Posterior vena cava (tissue), 2 donors: ENCODE results near the gene HEG1. TPM values are rescaled to one million over a fixed set of nuclear protein-coding genes. Genes with fewer than 3 reads are reported as not detected.

Experiments
- DNase-seq: peaks from one replicate; pipeline ENCODE4 v3.0.0-alpha.2; 2020; ENCODE audit warnings: low spot score
- intact Hi-C, 2 donors: fragments of 100-400 bp; cut with DNase I; formaldehyde crosslinking; loops; one replicate each; pipeline versions ENCODE4 v1.14.1 to v1.14.2; 2022 to 2023
- total RNA-seq, 2 donors: library from RNA; stranded (reverse); fragmentation: NEBNext Ultra II Directional; extraction: Animal tissue kit (Norgen Biotek cat#: 25700); gene quantifications; one replicate each; pipeline ENCODE4 v1.2.1, GENCODE V29; 2021
- donor health status: DM: yes; HTN: yes; CAD: no.
- donor health status: DM: yes; HTN: yes; CAD: no.

The HEG1 gene
- total RNA-seq, 2 donors from 2014 or later, result 101 to 123 TPM

- intact Hi-C loops, result no loop called here
- DNase-seq, result no peak
These were observed 54.0 kb downstream of the HEG1 start for GRCh38 chr3:125001557-125002413.

DNA sequence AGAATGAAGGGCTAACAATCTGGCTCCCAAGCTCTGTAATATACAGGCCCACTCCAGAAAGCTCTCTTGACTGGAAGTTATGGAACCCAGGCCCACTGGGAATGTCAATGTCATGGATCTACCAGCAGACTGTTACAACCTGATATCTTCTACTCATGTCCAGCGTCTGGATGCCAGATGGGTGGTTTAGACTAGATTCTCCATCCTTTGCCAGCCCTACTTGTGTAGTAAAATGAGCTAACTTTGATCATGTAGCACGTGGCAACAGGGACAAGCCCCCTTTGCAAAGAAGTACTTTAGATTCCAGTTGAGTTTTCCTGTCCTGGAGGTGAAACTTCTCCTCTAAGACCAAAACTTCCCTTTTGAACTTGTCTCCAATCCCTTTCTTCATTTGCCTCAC is 55.1 kb downstream of the HEG1 start:
- intact Hi-C loops, result no loop called here
- no peak for DNase-seq

GRCh38 chr3:124999897-125000435 is 55.8 kb downstream of the HEG1 start:
- no peak for DNase-seq
- intact Hi-C loops, result loop anchor here (10.0 kb wide), 3 partner anchors 145 to 435 kb away; no protein-coding TSS in a partner anchor

GRCh38 chr3:124999317-124999716 is 56.5 kb downstream of the HEG1 start:
- intact Hi-C loops, result loop anchor here (10.0 kb wide), 3 partner anchors 145 to 435 kb away; no protein-coding TSS in a partner anchor
- DNase-seq, result no peak

GRCh38 chr3:124998247-124998630 is 57.6 kb downstream of the HEG1 start:
- intact Hi-C loops, result loop anchor here (10.0 kb wide), 3 partner anchors 147 to 437 kb away; no protein-coding TSS in a partner anchor
- no peak for DNase-seq

DNA sequence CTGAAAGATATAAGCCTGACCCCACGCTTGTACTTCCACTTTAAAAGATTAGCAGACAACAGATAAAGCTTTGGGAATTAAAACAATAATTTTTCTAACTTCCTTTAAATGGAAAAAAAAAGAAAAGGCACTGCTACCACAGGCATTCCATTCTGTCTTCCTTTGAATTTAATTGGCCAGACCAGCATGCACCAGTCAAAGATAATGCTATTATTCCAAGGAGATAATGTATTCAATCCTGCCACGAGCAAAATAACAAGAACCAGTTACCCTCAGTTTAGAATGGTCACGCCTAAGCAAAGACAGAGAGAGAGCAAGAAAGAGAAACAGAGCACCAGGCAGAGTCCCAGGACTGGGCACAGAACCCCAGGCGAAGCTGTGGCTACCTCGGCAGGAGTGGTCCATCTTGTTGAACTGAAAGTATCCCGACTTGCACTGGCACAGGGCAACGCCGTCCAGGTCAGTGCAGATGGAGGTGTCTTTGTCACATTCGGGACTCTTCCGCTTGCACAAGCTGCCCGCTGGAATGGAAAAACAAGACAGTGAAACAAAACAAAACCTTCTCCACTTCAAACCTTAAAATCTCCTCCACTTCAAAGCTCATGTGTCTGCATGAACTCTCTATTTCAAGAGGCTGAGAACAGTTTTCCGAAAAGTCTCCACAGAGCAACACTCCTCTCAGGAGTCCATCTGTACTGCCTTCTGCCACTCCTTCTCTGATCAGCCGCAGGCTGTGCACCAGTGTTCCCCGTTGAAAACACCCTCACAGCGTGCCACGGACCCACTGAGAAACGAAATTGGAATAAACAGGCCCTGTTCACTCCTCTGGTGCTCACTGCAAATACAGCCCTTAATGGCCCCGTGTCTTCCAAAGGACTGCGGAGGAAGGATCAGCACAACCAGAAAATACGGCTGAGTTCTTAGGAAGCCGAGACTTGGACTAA is 58.2 kb downstream of the HEG1 start:
- no peak for DNase-seq
- intact Hi-C loops, result loop anchor here (10.0 kb wide), 3 partner anchors 147 to 437 kb away; no protein-coding TSS in a partner anchor

DNA sequence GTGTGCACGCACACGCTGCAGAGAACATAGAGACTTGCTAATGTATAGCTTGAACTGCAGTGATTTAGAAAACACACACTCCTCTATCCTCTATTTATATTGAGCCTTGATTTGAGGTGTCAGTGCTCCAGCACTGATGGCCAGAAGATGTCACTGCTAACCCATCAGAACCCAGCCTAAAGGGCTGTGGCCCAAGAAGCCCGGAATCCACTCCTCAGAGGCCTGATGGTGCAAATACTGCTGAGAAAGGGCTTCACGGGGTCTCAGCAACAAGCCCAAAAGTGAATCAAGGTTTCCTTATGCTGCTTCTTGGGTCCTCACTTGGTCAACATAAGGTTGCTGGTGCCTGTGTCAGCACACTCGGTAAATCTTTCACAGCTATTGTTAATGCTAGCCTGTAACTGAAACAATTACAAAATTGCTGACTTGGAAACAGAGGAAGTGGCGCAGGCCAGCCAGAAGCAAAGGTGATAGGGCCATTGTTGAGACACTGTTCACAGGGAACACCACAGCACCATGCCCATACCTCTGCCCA is 60.3 kb downstream of the HEG1 start:
- DNase-seq, result no peak
- intact Hi-C loops, result loop anchor here (10.0 kb wide), 3 partner anchors 149 to 439 kb away; no protein-coding TSS in a partner anchor

- intact Hi-C loops, result loop anchor here (10.0 kb wide), 3 partner anchors 151 to 441 kb away; no protein-coding TSS in a partner anchor
- peak; percentile 88 for DNase-seq
These were observed 62.3 kb downstream of the HEG1 start for GRCh38 chr3:124993466-124993865.

GRCh38 chr3:124992041-124992440 is 63.8 kb downstream of the HEG1 start:
- DNase-seq, result no peak
- intact Hi-C loops, result loop anchor here (10.0 kb wide), 3 partner anchors 153 to 443 kb away; no protein-coding TSS in a partner anchor

- intact Hi-C loops, result no loop called here
These were observed 69.3 kb downstream of the HEG1 start for GRCh38 chr3:124986192-124987143.

DNA sequence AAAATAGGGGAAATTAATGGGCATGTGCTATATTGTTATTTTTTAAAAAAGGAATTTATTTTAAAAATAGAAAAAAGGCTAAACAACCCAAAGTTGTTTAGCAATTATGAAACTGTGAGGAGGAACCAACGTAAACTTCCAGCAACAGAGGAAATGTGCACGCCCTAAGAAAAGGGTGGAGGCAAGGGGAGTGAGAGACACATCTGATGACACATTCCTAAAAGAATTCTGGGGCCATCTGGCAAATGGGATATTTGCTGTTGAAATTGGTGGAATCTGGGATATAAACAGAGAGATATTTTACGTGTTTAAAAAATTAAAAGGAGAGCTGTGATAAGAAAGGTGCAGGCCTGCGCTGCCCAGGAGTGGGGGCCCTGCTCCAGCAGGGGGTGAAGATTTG is 70.4 kb downstream of the HEG1 start:
- DNase-seq, result no peak
- intact Hi-C loops, result no loop called here

More at GRCh38 chr3:124986192-124987143, 69.3 kb downstream of the HEG1 start:
- DNase-seq, result no peak

DNA sequence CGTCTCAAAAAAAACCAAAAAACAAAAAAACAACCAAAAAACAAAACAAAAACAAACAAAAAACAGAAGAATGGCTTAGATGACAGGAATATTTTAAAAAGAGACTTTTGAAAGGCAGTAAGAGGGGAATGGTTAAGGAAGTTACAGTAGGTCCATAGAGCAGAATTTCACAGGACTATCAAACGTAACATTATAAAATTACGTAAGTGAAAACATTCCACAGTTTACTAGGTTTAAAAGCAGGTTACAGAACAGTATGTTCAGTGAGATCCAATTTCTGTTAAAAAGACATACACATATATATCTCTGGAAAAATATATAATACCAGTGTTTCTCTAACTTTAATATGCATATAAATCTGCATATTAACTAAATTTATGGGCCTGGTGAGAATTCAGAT is 71.0 kb downstream of the HEG1 start:
- no peak for DNase-seq
- intact Hi-C loops, result no loop called here

DNA sequence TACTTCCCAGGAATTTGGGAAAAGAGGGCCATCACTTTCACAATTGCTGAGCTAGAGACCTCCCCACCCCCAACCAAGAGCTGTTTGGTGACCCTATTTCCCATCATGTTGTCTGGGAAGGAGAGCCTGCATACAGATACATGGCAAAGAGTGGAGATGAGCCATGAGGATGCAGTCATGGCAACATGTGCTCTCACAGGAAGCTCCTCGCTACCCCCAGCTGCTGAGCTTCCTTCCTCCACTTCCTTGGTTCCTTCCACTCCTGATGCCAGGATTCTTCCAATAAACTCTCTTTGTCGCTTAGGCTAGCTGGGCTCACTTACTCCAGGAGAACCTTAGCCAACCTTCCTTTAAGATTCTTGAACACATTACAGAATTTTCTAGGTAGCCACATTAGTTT is 72.9 kb downstream of the HEG1 start:
- no peak for DNase-seq
- intact Hi-C loops, result no loop called here

- intact Hi-C loops, result no loop called here
- DNase-seq, result no peak
These were observed 74.3 kb downstream of the HEG1 start for GRCh38 chr3:124981472-124981871.

GRCh38 chr3:124978627-124979026 is 77.2 kb downstream of the HEG1 start:
- DNase-seq, result no peak
- intact Hi-C loops, result no loop called here

GRCh38 chr3:124976383-124976782 is 79.4 kb downstream of the HEG1 start:
- intact Hi-C loops, result no loop called here
- no peak for DNase-seq

GRCh38 chr3:124974691-124975090 is 81.1 kb downstream of the HEG1 start:
- intact Hi-C loops, result no loop called here
- DNase-seq, result no peak

DNA sequence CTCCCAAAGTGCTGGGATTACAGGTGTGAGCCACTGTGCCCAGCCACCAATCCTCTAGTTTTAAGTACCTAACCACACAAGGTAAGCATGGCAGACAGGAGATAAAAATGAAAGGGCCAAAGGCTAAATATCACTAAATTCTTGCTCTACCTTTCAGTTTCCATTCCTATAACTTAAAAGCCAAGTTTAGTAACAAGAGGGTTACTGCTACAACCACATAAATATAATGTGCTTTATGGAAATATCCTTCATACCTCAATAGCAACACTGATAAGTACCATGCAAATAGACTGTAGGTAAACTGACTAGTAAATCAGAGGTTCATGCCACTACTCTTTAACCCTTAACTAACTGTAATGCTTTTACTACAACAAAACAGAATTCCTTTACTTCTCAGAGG is 82.5 kb downstream of the HEG1 start:
- intact Hi-C loops, result no loop called here
- no peak for DNase-seq
